Activated CD8-positive, alpha-beta memory T cell treated with anti-CD3 and anti-CD28 coated beads, Interleukin-2, amount 10 ng/mL, durations not matched to agents 7 days and 5 days (primary cell): ENCODE results near the gene NPAS3. TPM values are rescaled to one million over a fixed set of nuclear protein-coding genes. Genes with fewer than 3 reads are reported as not detected.

ENCODE experiments used
- ATAC-seq: fragments of 150-1000 bp; cut with Tn5 transposase; one replicate; pipeline ENCODE4 v1.10.0; 2021; ENCODE audit warnings: moderate library complexity
- CTCF ChIA-PET: fragments of 350-600 bp; sonication (Branson Sonifier 250); formaldehyde crosslinking; loops from one replicate; lab custom pipeline; 2021; ENCODE audit warnings: antibody characterized with exemption; lab: Charles Lee
- DNase-seq: peaks from one replicate; pipeline ENCODE4 v3.0.0-alpha.2; 2020
- H3K27ac Mint-ChIP-seq: one replicate; pipeline ENCODE4 v1.8.0; 2021; ENCODE audit warnings: mild to moderate bottlenecking, mixed read lengths
- H3K27me3 Mint-ChIP-seq: one replicate; pipeline ENCODE4 v1.8.0; 2021; ENCODE audit warnings: mixed read lengths
- H3K36me3 Mint-ChIP-seq: one replicate; pipeline ENCODE4 v1.8.0; 2021; ENCODE audit warnings: mild to moderate bottlenecking, mixed read lengths
- H3K4me1 Mint-ChIP-seq: one replicate; pipeline ENCODE4 v1.8.0; 2021; ENCODE audit warnings: mixed read lengths
- H3K4me3 Mint-ChIP-seq: one replicate; pipeline ENCODE4 v1.8.0; 2021; ENCODE audit warnings: mild to moderate bottlenecking, moderate library complexity, mixed read lengths
- H3K9me3 Mint-ChIP-seq: one replicate; pipeline ENCODE4 v1.8.0; 2022; ENCODE audit warnings: low read depth, mixed read lengths
- total RNA-seq, 2 experiments: library from RNA; stranded (reverse); gene quantifications; one replicate each; pipeline ENCODE4 v1.2.3, GENCODE V29; 2021

The NPAS3 gene
- total RNA-seq, 2 experiments from 2014 or later, result not detected

- H3K4me1 Mint-ChIP-seq, result no peaks in the 10 kb centered on the region
- H3K9me3 Mint-ChIP-seq, result no peaks in the 10 kb centered on the region
- CTCF ChIA-PET, result no interaction called here
- DNase-seq (no peak), ATAC-seq (no peak)
- no peak overlapping the region for H3K27ac Mint-ChIP-seq
- H3K36me3 Mint-ChIP-seq, result no peaks in the 10 kb centered on the region
- no peak overlapping the region for H3K4me3 Mint-ChIP-seq
- no peaks in the 10 kb centered on the region for H3K27me3 Mint-ChIP-seq
Measured at GRCh38 chr14:33584697-33585096, 646.0 kb downstream of the NPAS3 start.

GRCh38 chr14:33586806-33587205 lies 648.1 kb downstream of the NPAS3 start:
- DNase-seq, result no peak
- CTCF ChIA-PET, result no interaction called here
- H3K4me1 Mint-ChIP-seq, result no peaks in the 10 kb centered on the region

GRCh38 chr14:33587791-33588190 lies 649.1 kb downstream of the NPAS3 start:
- CTCF ChIA-PET, result no interaction called here
- ATAC-seq, result no peak
- H3K27me3 Mint-ChIP-seq, result no peaks in the 10 kb centered on the region
- H3K36me3 Mint-ChIP-seq, result no peaks in the 10 kb centered on the region
- no peaks in the 10 kb centered on the region for H3K9me3 Mint-ChIP-seq
- H3K4me1 Mint-ChIP-seq, result no peaks in the 10 kb centered on the region
- no peak overlapping the region for H3K27ac Mint-ChIP-seq
- no peak for DNase-seq
- no peak overlapping the region for H3K4me3 Mint-ChIP-seq

More at GRCh38 chr14:33586806-33587205, 648.1 kb downstream of the NPAS3 start:
- H3K36me3 Mint-ChIP-seq, result no peaks in the 10 kb centered on the region
- H3K4me3 Mint-ChIP-seq, result no peak overlapping the region
- H3K9me3 Mint-ChIP-seq, result no peaks in the 10 kb centered on the region
- no peak overlapping the region for H3K27ac Mint-ChIP-seq
- no peak for ATAC-seq
- no peaks in the 10 kb centered on the region for H3K27me3 Mint-ChIP-seq

- no peaks in the 10 kb centered on the region for H3K36me3 Mint-ChIP-seq
- ATAC-seq (no peak), DNase-seq (no peak)
- H3K27ac Mint-ChIP-seq, result no peak overlapping the region
- CTCF ChIA-PET, result no interaction called here
- no peaks in the 10 kb centered on the region for H3K4me1 Mint-ChIP-seq
- no peaks in the 10 kb centered on the region for H3K9me3 Mint-ChIP-seq
- no peaks in the 10 kb centered on the region for H3K27me3 Mint-ChIP-seq
- no peak overlapping the region for H3K4me3 Mint-ChIP-seq
Measured at GRCh38 chr14:33588771-33589170, 650.1 kb downstream of the NPAS3 start.

- ATAC-seq (no peak), DNase-seq (no peak)
- Mint-ChIP-seq H3K4me1 (no peaks in the 10 kb centered on the region), H3K4me3 (no peak overlapping the region), H3K36me3 (no peaks in the 10 kb centered on the region), H3K27me3 (no peaks in the 10 kb centered on the region), H3K9me3 (no peaks in the 10 kb centered on the region), H3K27ac (no peak overlapping the region)
- CTCF ChIA-PET, result no interaction called here
Measured at GRCh38 chr14:33589334-33589733, 650.7 kb downstream of the NPAS3 start.

- no peak for ATAC-seq
- no peak overlapping the region for H3K4me3 Mint-ChIP-seq
- H3K9me3 Mint-ChIP-seq, result no peaks in the 10 kb centered on the region
- no peaks in the 10 kb centered on the region for H3K4me1 Mint-ChIP-seq
- CTCF ChIA-PET, result no interaction called here
- no peak for DNase-seq
- no peaks in the 10 kb centered on the region for H3K27me3 Mint-ChIP-seq
- no peak overlapping the region for H3K27ac Mint-ChIP-seq
- no peaks in the 10 kb centered on the region for H3K36me3 Mint-ChIP-seq
Measured at GRCh38 chr14:33590891-33591630, 652.4 kb downstream of the NPAS3 start.

GRCh38 chr14:33592297-33592696 lies 653.6 kb downstream of the NPAS3 start:
- no peaks in the 10 kb centered on the region for H3K4me1 Mint-ChIP-seq
- no peaks in the 10 kb centered on the region for H3K36me3 Mint-ChIP-seq
- H3K4me3 Mint-ChIP-seq, result no peak overlapping the region
- no peaks in the 10 kb centered on the region for H3K9me3 Mint-ChIP-seq
- ATAC-seq, result no peak
- CTCF ChIA-PET, result no interaction called here
- no peak overlapping the region for H3K27ac Mint-ChIP-seq
- no peak for DNase-seq
- H3K27me3 Mint-ChIP-seq, result no peaks in the 10 kb centered on the region

- Mint-ChIP-seq H3K9me3 (no peaks in the 10 kb centered on the region), H3K27ac (no peak overlapping the region), H3K4me3 (no peak overlapping the region), H3K4me1 (no peaks in the 10 kb centered on the region), H3K27me3 (no peaks in the 10 kb centered on the region), H3K36me3 (no peaks in the 10 kb centered on the region)
- CTCF ChIA-PET, result interaction anchor here (1.6 kb wide), 1 partner anchor 11 kb away, joined by 3 read pairs; no protein-coding TSS in a partner anchor
- DNase-seq, result no peak
- no peak for ATAC-seq
Measured at GRCh38 chr14:33596211-33597080, 657.8 kb downstream of the NPAS3 start.

GRCh38 chr14:33598582-33598981 lies 659.9 kb downstream of the NPAS3 start:
- H3K27me3 Mint-ChIP-seq, result no peaks in the 10 kb centered on the region
- CTCF ChIA-PET, result no interaction called here
- ATAC-seq (no peak), DNase-seq (no peak)
- H3K4me1 Mint-ChIP-seq, result no peaks in the 10 kb centered on the region
- H3K4me3 Mint-ChIP-seq, result no peak overlapping the region
- H3K27ac Mint-ChIP-seq, result no peak overlapping the region
- H3K9me3 Mint-ChIP-seq, result no peaks in the 10 kb centered on the region
- H3K36me3 Mint-ChIP-seq, result no peaks in the 10 kb centered on the region

- CTCF ChIA-PET, result no interaction called here
- no peak overlapping the region for H3K27ac Mint-ChIP-seq
- H3K36me3 Mint-ChIP-seq, result no peaks in the 10 kb centered on the region
- H3K4me3 Mint-ChIP-seq, result no peak overlapping the region
- H3K27me3 Mint-ChIP-seq, result no peaks in the 10 kb centered on the region
- H3K9me3 Mint-ChIP-seq, result no peaks in the 10 kb centered on the region
- DNase-seq, result no peak
- no peaks in the 10 kb centered on the region for H3K4me1 Mint-ChIP-seq
- no peak for ATAC-seq
Measured at GRCh38 chr14:33602396-33602795, 663.7 kb downstream of the NPAS3 start.

GRCh38 chr14:33606591-33606990 lies 667.9 kb downstream of the NPAS3 start:
- Mint-ChIP-seq H3K27ac (no peak overlapping the region), H3K9me3 (no peaks in the 10 kb centered on the region), H3K36me3 (no peaks in the 10 kb centered on the region), H3K4me3 (no peak overlapping the region), H3K4me1 (no peaks in the 10 kb centered on the region), H3K27me3 (no peaks in the 10 kb centered on the region)
- DNase-seq (no peak), ATAC-seq (no peak)
- CTCF ChIA-PET, result no interaction called here

- no peak for ATAC-seq
- Mint-ChIP-seq H3K27me3 (no peaks in the 10 kb centered on the region), H3K9me3 (no peaks in the 10 kb centered on the region), H3K36me3 (no peaks in the 10 kb centered on the region), H3K4me3 (no peak overlapping the region), H3K4me1 (no peaks in the 10 kb centered on the region), H3K27ac (no peak overlapping the region)
- DNase-seq, result no peak
- CTCF ChIA-PET, result no interaction called here
Measured at GRCh38 chr14:33609582-33609981, 670.9 kb downstream of the NPAS3 start.

GRCh38 chr14:33610121-33610520 lies 671.4 kb downstream of the NPAS3 start:
- CTCF ChIA-PET, result no interaction called here
- ATAC-seq, result no peak
- no peak overlapping the region for H3K4me3 Mint-ChIP-seq

More at GRCh38 chr14:33610121-33610520, 671.4 kb downstream of the NPAS3 start:
- H3K9me3 Mint-ChIP-seq, result no peaks in the 10 kb centered on the region
- H3K36me3 Mint-ChIP-seq, result no peaks in the 10 kb centered on the region
- no peak for DNase-seq
- H3K27me3 Mint-ChIP-seq, result no peaks in the 10 kb centered on the region
- H3K27ac Mint-ChIP-seq, result no peak overlapping the region
- no peaks in the 10 kb centered on the region for H3K4me1 Mint-ChIP-seq
